ENCODE data around the gene KSR1.

The KSR1 gene

GRCh38 chr17:27485716-27486495, 29.7 kb downstream of the KSR1 start:
- Histone ChIP-seq H3K27ac (ENCODE audit: low read depth, low read length) (no peak overlapping the region), H3K4me1 (ENCODE audit: control insufficient read depth, insufficient read depth, low read length) (peaks cover 30% of the 10 kb centered on the region), H3K9me3 (ENCODE audit: control insufficient read depth, insufficient read depth, low read depth, low read length) (peaks cover 4% of the 10 kb centered on the region; the same call in 1 of the 2 replicates), H3K4me3 (ENCODE audit: low read depth, low read length) (no peak overlapping the region), H3K9ac (ENCODE audit: low read length) (no peak overlapping the region), H3K27me3 (ENCODE audit: control insufficient read depth, insufficient read depth, low read length) (no peaks in the 10 kb centered on the region), H3K36me3 (ENCODE audit: control insufficient read depth, insufficient read depth, low read length) (peaks cover 3% of the 10 kb centered on the region; the same call in 1 of the 2 replicates)

- Histone ChIP-seq H3K9ac (ENCODE audit: low read length) (no peak overlapping the region), H3K4me3 (ENCODE audit: low read depth, low read length) (no peak overlapping the region), H3K9me3 (ENCODE audit: control insufficient read depth, insufficient read depth, low read depth, low read length) (peaks cover 4% of the 10 kb centered on the region; the same call in 1 of the 2 replicates), H3K4me1 (ENCODE audit: control insufficient read depth, insufficient read depth, low read length) (peaks cover 30% of the 10 kb centered on the region), H3K27me3 (ENCODE audit: control insufficient read depth, insufficient read depth, low read length) (no peaks in the 10 kb centered on the region), H3K36me3 (ENCODE audit: control insufficient read depth, insufficient read depth, low read length) (peaks cover 3% of the 10 kb centered on the region; the same call in 1 of the 2 replicates), H3K27ac (ENCODE audit: low read depth, low read length) (no peak overlapping the region)
Measured at GRCh38 chr17:27486741-27487140, 30.5 kb downstream of the KSR1 start.

- Histone ChIP-seq H3K9ac (ENCODE audit: low read length) (no peak overlapping the region), H3K27me3 (ENCODE audit: control insufficient read depth, insufficient read depth, low read length) (no peaks in the 10 kb centered on the region), H3K36me3 (ENCODE audit: control insufficient read depth, insufficient read depth, low read length) (peaks cover 3% of the 10 kb centered on the region; the same call in 1 of the 2 replicates), H3K4me1 (ENCODE audit: control insufficient read depth, insufficient read depth, low read length) (peaks cover 45% of the 10 kb centered on the region), H3K9me3 (ENCODE audit: control insufficient read depth, insufficient read depth, low read depth, low read length) (peaks cover 4% of the 10 kb centered on the region; the same call in 1 of the 2 replicates), H3K4me3 (ENCODE audit: low read depth, low read length) (no peak overlapping the region), H3K27ac (ENCODE audit: low read depth, low read length) (no peak overlapping the region)
Measured at GRCh38 chr17:27488231-27488630, 32.0 kb downstream of the KSR1 start.

GRCh38 chr17:27489045-27489715, 32.9 kb downstream of the KSR1 start:
- Histone ChIP-seq H3K4me1 (ENCODE audit: control insufficient read depth, insufficient read depth, low read length) (peaks cover 54% of the 10 kb centered on the region), H3K36me3 (ENCODE audit: control insufficient read depth, insufficient read depth, low read length) (peaks cover 3% of the 10 kb centered on the region; the same call in 1 of the 2 replicates), H3K27ac (ENCODE audit: low read depth, low read length) (no peak overlapping the region), H3K9me3 (ENCODE audit: control insufficient read depth, insufficient read depth, low read depth, low read length) (peaks cover 4% of the 10 kb centered on the region; the same call in 1 of the 2 replicates), H3K9ac (ENCODE audit: low read length) (no peak overlapping the region), H3K4me3 (ENCODE audit: low read depth, low read length) (no peak overlapping the region), H3K27me3 (ENCODE audit: control insufficient read depth, insufficient read depth, low read length) (no peaks in the 10 kb centered on the region)

- no peak overlapping the region for H3K27ac ChIP-seq (ENCODE audit: low read depth, low read length)
- H3K27me3 ChIP-seq (ENCODE audit: control insufficient read depth, insufficient read depth, low read length): no peaks in the 10 kb centered on the region
- H3K36me3 ChIP-seq (ENCODE audit: control insufficient read depth, insufficient read depth, low read length): peaks cover 3% of the 10 kb centered on the region; the same call in 1 of the 2 replicates
- H3K4me3 ChIP-seq (ENCODE audit: low read depth, low read length): no peak overlapping the region
- peaks cover 4% of the 10 kb centered on the region; the same call in 1 of the 2 replicates for H3K9me3 ChIP-seq (ENCODE audit: control insufficient read depth, insufficient read depth, low read depth, low read length)
- H3K9ac ChIP-seq (ENCODE audit: low read length): no peak overlapping the region
- H3K4me1 ChIP-seq (ENCODE audit: control insufficient read depth, insufficient read depth, low read length): peaks cover 63% of the 10 kb centered on the region
Measured at GRCh38 chr17:27490391-27490790, 34.1 kb downstream of the KSR1 start.

- Histone ChIP-seq H3K27me3 (ENCODE audit: control insufficient read depth, insufficient read depth, low read length) (no peaks in the 10 kb centered on the region), H3K36me3 (ENCODE audit: control insufficient read depth, insufficient read depth, low read length) (peaks cover 3% of the 10 kb centered on the region; the same call in 1 of the 2 replicates), H3K27ac (ENCODE audit: low read depth, low read length) (no peak overlapping the region), H3K9me3 (ENCODE audit: control insufficient read depth, insufficient read depth, low read depth, low read length) (peaks cover 4% of the 10 kb centered on the region; the same call in 1 of the 2 replicates), H3K9ac (ENCODE audit: low read length) (peak overlapping the region; percentile 22), H3K4me1 (ENCODE audit: control insufficient read depth, insufficient read depth, low read length) (peaks cover 74% of the 10 kb centered on the region), H3K4me3 (ENCODE audit: low read depth, low read length) (no peak overlapping the region)
Measured at GRCh38 chr17:27491713-27492190, 35.5 kb downstream of the KSR1 start.

DNA sequence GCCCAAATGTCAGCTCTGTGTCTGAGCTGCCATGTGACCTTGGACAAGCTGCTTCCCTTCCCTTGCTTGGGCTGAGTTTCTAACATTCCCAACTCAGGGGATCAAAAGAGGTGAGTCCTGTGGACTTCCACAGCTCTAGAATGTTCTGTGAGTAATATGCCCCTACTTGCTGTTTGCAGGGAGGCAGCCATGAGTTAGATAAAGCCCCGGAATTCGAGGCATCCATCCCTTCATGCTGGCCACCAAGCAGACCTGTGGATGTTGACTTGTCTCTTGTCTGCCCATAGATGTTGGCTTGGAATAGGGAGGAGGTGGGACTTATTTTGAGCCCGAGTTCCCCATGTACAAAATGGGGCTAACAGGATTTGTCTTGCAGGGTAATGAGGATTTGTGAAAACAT, 36.2 kb downstream of the KSR1 start:
- no peak overlapping the region for H3K9ac ChIP-seq (ENCODE audit: low read length)
- no peaks in the 10 kb centered on the region for H3K27me3 ChIP-seq (ENCODE audit: control insufficient read depth, insufficient read depth, low read length)
- H3K4me3 ChIP-seq (ENCODE audit: low read depth, low read length): no peak overlapping the region
- no peak overlapping the region for H3K27ac ChIP-seq (ENCODE audit: low read depth, low read length)
- H3K4me1 ChIP-seq (ENCODE audit: control insufficient read depth, insufficient read depth, low read length): peaks cover 78% of the 10 kb centered on the region
- peaks cover 4% of the 10 kb centered on the region; the same call in 1 of the 2 replicates for H3K9me3 ChIP-seq (ENCODE audit: control insufficient read depth, insufficient read depth, low read depth, low read length)
- peaks cover 3% of the 10 kb centered on the region; the same call in 1 of the 2 replicates for H3K36me3 ChIP-seq (ENCODE audit: control insufficient read depth, insufficient read depth, low read length)

DNA sequence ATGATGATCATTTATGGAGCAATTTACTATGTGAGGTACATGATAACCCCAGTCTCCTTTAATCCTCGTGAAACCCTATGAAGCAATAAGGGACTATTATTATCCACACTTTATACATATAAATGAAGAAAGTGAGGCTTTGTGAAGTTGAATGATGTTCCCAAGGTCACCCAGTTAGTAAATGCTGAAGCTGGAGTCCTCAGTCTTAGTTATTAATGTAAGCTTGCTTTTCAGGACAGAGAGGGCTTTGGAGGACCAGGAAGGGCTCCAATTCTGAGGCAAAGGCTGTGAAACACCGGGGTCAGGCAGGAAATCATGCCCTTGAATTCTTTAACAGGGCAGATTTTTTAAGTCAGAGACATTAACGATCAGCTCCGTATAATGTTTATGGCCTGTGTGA, 36.8 kb downstream of the KSR1 start:
- Histone ChIP-seq H3K27ac (ENCODE audit: low read depth, low read length) (no peak overlapping the region), H3K36me3 (ENCODE audit: control insufficient read depth, insufficient read depth, low read length) (no peaks in the 10 kb centered on the region), H3K4me1 (ENCODE audit: control insufficient read depth, insufficient read depth, low read length) (peaks cover 78% of the 10 kb centered on the region)

DNA sequence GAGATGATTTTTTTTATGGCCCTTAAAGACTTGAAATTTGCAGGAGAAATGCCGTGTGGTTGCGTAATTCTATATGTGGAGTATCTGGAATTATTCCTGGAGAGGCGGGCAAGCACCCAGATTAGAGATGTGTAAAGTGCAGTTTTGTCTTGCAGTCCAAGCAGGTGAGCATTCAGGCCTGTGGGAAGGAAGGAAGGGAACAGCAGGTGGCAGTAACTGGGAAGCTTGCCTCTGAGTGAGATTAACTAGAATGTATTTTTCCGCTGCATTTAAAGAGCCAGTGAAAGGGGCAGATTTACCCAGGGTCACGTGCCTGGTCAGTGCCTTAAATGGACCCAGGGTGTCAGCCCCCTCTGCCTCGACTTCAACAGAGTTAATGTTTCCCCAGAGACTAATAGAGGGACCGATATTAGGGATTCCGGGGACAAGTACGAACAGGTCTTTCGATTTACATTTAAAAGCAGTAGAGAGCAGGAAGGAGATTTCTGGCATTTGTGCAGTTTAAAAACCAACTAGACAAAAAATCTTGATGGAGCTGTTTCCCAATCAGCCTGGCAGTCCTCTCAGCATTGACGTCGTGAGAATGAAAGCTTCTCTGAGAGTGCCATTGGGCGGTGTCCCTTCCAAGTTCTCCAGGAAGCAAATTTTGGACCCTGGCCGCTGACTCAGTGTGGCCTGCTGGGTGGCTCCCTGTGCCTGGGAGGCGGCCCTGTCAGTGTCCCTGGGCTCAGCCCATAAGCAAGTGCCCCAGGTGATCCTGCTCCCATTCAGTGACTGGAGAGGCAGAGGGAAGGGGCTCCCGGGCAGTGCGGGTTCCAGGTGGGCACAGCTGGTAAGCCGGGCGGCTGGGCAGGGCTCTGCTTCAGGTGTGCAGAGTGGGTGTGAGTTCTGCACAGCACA, 38.2 kb downstream of the KSR1 start:
- Histone ChIP-seq H3K4me3 (ENCODE audit: low read depth, low read length) (no peak overlapping the region), H3K27ac (ENCODE audit: low read depth, low read length) (0 out of 2 replicates have a peak overlapping the region, but pooled peaks have one; percentile 8), H3K9ac (ENCODE audit: low read length) (no peak overlapping the region), H3K27me3 (ENCODE audit: control insufficient read depth, insufficient read depth, low read length) (no peaks in the 10 kb centered on the region), H3K9me3 (ENCODE audit: control insufficient read depth, insufficient read depth, low read depth, low read length) (peaks cover 4% of the 10 kb centered on the region; the same call in 1 of the 2 replicates), H3K4me1 (ENCODE audit: control insufficient read depth, insufficient read depth, low read length) (peaks cover 72% of the 10 kb centered on the region), H3K36me3 (ENCODE audit: control insufficient read depth, insufficient read depth, low read length) (0 out of 2 replicates have a peak, but pooled peaks cover under 1% of the 10 kb centered on the region)

More for the DNA sequence above, 36.8 kb downstream of the KSR1 start:
- Histone ChIP-seq H3K9ac (ENCODE audit: low read length) (no peak overlapping the region), H3K4me3 (ENCODE audit: low read depth, low read length) (no peak overlapping the region), H3K27me3 (ENCODE audit: control insufficient read depth, insufficient read depth, low read length) (no peaks in the 10 kb centered on the region), H3K9me3 (ENCODE audit: control insufficient read depth, insufficient read depth, low read depth, low read length) (no peaks in the 10 kb centered on the region)

- no peak overlapping the region for H3K9ac ChIP-seq (ENCODE audit: low read length)
- peaks cover 7% of the 10 kb centered on the region; the same call in 1 of the 2 replicates for H3K36me3 ChIP-seq (ENCODE audit: control insufficient read depth, insufficient read depth, low read length)
- peaks cover 62% of the 10 kb centered on the region for H3K4me1 ChIP-seq (ENCODE audit: control insufficient read depth, insufficient read depth, low read length)
- no peak overlapping the region for H3K4me3 ChIP-seq (ENCODE audit: low read depth, low read length)
- H3K9me3 ChIP-seq (ENCODE audit: control insufficient read depth, insufficient read depth, low read depth, low read length): peaks cover 14% of the 10 kb centered on the region
- H3K27ac ChIP-seq (ENCODE audit: low read depth, low read length): no peak overlapping the region
- H3K27me3 ChIP-seq (ENCODE audit: control insufficient read depth, insufficient read depth, low read length): no peaks in the 10 kb centered on the region
Measured at GRCh38 chr17:27495460-27495859, 39.2 kb downstream of the KSR1 start.

Data from HUES6 (cell line).